GM12865 (cell line): Measurements from ENCODE around the gene C11orf42.

ENCODE experiments used
- DNase-seq: peaks from one replicate; pipeline ENCODE4 v3.0.0; 2010; ENCODE audit warnings: low read depth
- H3K4me3 ChIP-seq: 2 replicates; pipeline ENCODE4 v1.5.1; 2011; ENCODE audit warnings: mild to moderate bottlenecking, low read depth, low read length, control low read depth
- TF ChIP-seq, protein P1 (sequence below): IDR thresholded peaks from 2 replicates; pipeline ENCODE4 v1.5.1; 2011; ENCODE audit warnings: low read length, control low read depth, low read depth, inconsistent platforms; ENCODE audit not compliant: insufficient read depth; ENCODE audit errors: missing control alignments

Gene C11orf42

GRCh38 chr11:6249770-6250555, 44.6 kb downstream of the C11orf42 start:
- no peak overlapping the region for H3K4me3 ChIP-seq
- no peak for DNase-seq

GRCh38 chr11:6251120-6251733, 45.9 kb downstream of the C11orf42 start:
- TF ChIP-seq, protein P1, sequence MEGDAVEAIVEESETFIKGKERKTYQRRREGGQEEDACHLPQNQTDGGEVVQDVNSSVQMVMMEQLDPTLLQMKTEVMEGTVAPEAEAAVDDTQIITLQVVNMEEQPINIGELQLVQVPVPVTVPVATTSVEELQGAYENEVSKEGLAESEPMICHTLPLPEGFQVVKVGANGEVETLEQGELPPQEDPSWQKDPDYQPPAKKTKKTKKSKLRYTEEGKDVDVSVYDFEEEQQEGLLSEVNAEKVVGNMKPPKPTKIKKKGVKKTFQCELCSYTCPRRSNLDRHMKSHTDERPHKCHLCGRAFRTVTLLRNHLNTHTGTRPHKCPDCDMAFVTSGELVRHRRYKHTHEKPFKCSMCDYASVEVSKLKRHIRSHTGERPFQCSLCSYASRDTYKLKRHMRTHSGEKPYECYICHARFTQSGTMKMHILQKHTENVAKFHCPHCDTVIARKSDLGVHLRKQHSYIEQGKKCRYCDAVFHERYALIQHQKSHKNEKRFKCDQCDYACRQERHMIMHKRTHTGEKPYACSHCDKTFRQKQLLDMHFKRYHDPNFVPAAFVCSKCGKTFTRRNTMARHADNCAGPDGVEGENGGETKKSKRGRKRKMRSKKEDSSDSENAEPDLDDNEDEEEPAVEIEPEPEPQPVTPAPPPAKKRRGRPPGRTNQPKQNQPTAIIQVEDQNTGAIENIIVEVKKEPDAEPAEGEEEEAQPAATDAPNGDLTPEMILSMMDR, result peak; percentile 85
- H3K4me3 ChIP-seq, result no peak overlapping the region
- peak; percentile 70 for DNase-seq

More at GRCh38 chr11:6249770-6250555, 44.6 kb downstream of the C11orf42 start:
- TF ChIP-seq, protein P1, result no peak

GRCh38 chr11:6251990-6252473, 46.7 kb downstream of the C11orf42 start:
- DNase-seq, result no peak
- TF ChIP-seq, protein P1, result no peak
- no peak overlapping the region for H3K4me3 ChIP-seq

DNA sequence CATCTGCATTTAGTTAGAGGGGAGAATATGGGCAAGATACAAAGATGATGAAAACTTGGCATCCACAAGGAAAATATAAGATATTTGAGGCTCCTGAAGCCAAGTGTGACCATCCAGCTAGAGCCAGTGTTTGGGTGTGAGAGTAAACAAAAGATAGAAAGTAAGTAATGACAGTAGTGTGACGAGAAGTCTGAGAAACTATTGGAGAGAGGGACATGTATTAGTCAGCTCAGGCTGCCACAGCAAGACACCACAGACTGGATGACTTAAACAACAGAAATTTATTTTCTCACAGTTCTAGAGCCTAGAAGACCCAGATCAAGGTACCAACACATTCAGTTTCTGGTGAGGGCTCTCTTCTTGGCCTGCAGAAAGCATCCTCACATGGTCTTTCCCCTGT, 47.8 kb downstream of the C11orf42 start:
- peak; percentile 38 for DNase-seq

GRCh38 chr11:6258141-6258540, 52.8 kb downstream of the C11orf42 start:
- H3K4me3 ChIP-seq, result no peak overlapping the region
- TF ChIP-seq, protein P1, result no peak
- DNase-seq, result no peak

More for the DNA sequence above, 47.8 kb downstream of the C11orf42 start:
- H3K4me3 ChIP-seq, result no peak overlapping the region
- TF ChIP-seq, protein P1, result no peak

DNA sequence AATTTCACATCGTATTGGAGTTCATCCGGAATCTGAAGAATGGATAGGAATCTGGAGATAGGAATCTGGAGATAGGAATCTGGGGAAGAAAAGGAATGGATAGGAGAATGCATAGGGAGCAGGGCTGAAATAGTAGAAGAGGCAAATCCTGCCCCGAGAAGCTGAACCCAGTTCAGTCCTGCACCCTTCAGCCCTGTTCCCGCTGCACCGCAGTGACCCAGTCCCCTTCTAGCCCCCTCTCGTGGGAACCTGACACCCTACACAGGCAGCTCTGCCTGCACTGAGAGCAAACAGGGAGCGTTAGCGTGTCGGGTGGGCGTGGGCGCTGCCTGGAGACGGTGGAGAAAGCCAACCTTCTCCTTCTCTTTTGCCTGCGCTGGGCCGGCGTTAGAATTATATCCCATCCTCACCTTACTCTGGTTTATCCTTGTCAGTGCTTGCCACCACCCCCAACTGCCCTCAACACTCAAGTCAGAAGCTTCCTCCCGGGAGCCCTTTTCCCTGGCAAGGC, 53.3 kb downstream of the C11orf42 start:
- DNase-seq, result no peak
- H3K4me3 ChIP-seq, result no peak overlapping the region
- TF ChIP-seq, protein P1, result no peak
